ENCODE data around the gene ATG7.
"Not testable (repeated sequence)": the region's sequence is repeated elsewhere in the genome, so short reads cannot be mapped to it uniquely, and the experiment has no call there.

ATG7 gene

DNA sequence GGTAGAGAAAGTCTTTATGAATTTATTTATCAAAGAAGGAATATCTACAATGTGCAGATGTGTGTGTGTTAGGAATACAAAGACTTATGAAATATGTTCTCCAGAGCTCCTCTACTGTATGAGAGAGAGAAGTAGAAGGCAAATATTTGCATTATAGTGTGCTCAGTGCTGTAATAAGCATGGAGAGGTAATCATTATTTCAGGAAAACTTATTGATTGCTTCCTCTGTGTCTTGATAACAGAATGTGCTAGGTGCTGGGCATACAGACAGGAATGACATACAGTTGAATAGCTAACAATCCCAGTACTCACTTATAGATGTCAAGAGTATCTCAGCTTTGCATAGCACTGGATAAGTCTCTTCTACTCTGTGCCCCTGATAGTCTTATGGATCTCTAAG lies 30.2 kb downstream of the ATG7 start:
- DNase-seq, result no peak

DNA sequence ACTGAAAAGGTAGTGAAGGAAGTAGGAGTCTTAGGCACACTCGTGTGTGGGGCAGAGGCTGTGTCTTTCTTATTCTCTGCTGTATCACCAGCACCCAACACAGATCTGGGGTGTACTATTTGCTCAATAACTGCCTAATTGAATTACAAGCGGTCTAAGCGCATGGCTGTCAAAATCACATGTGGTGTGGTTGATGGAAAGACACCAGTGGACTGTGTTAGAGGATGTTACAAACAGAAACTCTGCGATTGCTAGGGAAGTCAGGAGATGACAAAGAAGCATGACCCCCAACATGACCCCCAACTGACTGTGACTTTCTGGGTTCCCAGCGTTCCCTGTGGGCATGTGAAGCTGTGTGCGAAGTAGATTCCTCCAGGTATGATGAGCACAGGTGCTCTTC lies 32.0 kb downstream of the ATG7 start:
- DNase-seq, result no peak

DNA sequence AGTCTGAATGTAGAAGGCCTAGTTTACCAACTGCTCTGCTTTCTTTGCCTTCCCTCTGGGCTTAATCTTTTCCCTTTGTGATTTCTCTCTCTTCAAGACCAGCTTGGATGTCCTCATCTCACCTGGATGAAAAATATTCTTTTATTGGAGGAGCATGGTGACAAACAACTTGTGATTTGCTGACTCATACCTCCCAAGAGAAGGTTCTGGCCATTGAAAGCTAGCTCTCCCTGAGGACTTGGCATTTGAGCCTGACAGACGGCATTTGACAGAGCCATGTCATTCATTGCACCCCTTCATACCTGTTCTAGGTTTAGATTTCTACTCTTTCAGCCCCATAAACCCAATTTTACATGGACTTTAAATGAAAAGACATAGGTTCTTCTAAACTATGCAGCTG lies 33.3 kb downstream of the ATG7 start:
- no peak for DNase-seq

DNA sequence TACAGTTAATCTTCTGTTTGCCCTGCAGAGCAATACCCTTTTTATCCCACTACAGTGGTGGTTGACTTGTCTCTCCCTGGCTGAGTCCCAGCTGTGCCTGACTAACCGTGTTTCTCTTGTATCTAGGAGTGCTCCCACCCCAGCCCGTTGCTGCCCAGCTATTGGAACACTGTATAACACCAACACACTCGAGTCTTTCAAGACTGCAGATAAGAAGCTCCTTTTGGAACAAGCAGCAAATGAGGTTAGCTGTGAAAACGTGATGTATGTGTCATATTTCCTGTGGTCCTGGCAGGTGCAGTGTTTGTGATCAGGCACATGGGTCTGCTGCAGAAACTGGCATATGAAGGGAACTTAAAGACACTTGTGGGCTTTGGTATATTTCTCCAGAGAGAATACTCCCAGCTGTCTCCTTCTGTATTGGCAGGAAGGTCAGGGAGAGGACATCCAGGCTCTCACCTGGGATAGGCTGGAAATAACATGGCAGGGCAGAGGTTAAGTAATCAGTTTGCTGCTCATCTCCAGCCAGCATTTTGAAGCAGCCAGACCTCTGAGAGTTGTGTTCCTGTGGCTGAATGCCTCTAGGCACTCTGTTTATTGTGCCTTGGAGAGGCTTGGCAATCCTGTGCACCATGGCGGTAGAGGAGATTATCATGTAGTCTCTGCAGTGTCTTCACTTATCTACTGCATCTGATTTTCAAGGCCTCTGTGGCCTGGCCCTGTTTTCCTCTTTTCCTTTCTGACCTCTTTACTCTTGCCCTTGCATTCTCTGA lies 34.8 kb downstream of the ATG7 start:
- no peak for DNase-seq

DNA sequence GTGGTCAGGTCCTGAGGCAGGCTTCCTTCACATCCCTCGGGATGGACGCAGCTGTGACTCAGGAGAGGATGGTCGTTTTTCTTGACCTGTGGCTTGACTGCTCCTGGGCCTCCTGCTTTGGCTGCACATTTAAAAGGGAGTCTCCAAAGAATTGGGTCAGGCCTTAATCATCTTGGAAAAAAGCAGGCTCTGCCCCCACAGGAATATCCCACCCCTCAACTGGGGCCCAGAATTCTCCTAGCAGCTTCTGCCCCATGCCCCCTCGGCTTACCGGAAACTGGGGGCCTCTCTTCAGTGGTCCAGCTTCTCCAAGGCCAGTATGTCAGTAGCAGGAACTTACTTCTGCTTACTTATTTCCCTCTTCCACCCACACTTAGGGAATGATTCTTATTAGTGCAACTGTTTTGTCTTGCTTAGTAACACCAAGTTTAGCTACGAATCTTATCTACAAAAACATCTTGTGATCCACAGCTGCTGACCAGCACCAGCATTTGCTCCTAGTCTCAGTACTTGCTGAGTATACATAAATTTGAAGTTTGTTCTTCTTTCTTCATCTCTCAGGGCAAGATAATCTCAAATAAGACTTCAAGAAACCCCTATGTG lies 35.7 kb downstream of the ATG7 start:
- no peak for DNase-seq

DNA sequence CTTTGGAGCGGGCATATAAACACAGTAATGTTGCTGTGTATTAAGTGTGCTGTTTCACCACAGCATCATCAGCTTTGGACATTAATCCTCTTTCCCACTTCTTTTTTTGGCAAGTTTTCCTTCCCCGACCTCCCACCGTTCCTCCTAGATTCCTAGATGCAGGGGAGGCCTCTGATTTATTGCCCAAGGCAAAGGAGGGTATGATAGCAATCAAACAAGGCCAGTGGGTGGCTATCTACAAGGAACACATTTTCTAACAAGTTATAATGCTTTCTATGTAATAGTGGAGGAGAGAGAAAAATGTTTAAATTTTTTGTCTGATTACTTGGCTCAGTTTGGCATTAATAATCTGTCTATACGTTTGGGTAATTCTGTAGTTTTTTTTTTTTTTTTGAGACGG lies 38.1 kb downstream of the ATG7 start:
- no peak for DNase-seq

DNA sequence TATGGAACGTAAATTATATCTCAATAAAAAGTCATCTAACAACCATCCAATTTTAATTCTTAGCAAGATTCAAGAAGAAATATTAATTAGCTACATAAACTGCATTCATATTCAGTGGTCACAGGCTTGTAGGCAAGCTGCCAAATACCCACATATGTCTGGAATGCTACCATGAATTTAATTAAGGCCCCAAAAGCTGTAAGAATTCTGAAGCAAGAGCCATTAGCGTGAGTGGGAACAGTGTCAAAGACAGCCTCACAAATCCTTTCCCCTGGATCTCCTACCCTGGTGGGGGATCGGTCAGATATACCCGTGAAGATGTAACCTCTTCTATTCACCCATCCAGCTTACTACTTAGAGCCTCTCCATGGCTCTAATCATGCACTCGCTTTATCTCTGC lies 40.0 kb downstream of the ATG7 start:
- no peak for DNase-seq

DNA sequence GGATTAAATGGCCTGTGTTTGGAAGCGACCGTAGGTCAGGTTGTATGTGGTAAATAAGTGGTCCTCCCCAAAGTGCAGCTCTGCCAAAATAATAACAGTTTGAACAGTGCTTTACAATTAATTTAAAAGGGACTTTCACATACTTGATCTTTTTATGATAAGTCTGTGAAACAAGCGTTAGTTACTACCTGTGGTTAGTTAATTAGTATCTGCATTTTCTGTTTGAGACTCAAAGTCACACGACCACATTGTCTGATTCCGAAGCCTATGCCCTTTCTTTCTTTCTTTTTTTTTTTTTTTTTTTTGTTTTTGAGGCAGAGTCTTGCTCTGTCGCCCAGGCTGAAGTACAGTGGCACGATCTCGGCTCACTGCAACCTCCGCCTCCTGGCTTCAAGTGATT lies 45.1 kb downstream of the ATG7 start:
- no peak for DNase-seq

DNA sequence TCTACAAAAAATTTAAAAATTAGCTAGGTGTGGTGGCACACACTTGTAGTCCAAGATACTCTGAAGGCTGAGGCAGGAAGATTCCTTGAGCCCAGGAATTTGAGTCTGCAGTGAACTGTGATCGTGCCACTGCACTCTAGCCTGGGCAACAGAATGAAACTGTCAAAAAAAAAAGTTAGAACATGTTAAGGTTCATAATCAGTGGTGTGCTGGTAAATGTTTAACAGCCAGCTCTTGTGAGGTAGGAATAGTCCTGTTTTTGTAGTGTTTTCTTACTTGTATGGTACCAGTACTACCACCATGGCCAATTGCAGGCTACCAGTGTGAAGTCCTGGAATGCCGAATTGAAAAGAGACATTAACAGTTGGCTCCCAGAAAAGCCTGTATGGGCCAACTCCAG lies 50.7 kb downstream of the ATG7 start:
- no peak for DNase-seq

DNA sequence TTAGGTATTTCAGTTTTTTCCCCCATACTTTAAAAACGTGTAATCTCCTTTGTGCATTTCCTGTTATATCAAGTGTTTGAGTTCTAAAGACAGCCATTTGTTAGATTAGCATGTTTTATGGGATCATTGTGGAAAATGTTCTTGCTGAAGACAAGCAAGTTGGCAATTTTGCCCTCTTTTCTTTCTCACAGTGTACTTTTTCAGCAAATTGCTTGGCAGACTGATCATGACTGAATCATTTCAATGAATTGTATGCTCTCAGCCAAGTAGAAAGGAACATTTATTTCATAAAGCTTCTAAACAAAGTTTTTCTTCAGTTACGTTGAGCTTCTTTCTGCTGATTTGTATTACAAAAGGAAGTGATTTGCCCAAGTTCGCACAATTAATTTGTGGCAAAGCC lies 51.6 kb downstream of the ATG7 start:
- no peak for DNase-seq

DNA sequence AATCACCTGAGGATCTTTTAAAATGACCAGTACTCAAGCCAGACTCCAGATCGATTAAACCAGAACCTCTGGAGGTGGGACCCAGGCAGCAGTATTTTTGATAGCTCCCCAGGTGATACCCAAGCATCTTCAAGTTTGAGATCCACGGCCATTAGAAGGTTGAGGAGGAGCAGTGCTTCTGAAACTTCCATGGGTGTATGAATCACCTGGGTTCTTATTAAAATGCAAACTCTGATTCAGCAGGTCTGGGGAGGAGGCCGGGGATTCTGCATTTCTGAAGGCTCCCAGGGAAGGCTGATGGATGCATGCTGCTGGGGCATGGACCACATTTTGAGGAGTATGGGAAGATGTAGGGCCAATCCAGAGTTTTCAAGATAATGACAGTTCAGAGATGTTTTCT lies 55.4 kb downstream of the ATG7 start:
- no peak for DNase-seq

DNA sequence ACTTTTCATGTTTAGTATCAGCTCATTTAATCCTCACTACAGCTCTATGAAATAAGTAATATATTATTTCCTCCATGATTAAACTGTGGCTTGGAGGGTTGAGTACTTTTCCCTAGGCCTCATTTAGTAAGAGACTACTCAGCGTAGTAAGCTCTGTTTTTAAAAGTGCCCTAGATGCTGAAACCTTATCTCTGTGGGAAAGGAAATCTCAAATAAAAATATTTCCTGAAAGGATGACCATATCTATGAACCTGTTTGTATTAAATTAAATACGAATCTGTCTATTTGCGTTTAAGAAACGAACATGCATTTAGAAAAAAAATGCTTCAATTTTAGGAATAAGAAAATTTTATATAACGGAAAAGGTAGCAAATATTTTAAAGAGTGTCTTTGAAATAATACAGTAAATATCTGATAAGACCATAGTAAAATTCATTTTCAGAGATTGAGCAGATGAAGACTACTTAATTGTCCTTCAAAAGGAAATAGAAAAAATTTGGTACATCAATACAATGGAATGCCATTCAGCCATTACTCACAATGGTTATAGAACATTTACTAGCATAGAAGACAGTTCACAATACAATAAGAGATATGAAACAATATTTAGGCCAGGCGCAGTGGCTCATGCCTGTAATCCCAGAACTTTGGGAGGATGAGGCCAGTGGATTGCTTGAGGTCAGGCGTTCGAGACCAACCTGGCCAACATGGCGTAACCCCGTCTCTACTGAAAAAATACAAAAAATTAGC lies 56.2 kb downstream of the ATG7 start:
- DNase-seq, result no peak

DNA sequence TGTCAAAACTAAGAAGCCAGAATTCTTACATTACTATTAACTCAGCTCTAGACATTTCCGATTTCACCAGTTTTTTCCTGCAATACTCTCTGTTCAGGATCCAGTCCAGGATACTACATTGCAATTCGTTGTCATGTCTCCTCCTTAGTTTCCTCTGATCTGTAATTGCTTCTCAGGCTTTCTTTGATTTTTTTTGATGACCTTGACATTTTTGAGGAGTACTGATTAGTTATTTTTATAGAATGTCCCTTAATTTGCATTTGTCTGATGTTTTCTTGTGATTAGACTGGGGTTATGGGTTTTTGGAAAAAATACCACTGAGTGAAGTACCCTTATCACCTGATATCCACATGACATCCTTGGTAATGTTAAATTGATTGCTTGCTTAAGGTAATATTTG lies 57.6 kb downstream of the ATG7 start:
- DNase-seq, result no peak

DNA sequence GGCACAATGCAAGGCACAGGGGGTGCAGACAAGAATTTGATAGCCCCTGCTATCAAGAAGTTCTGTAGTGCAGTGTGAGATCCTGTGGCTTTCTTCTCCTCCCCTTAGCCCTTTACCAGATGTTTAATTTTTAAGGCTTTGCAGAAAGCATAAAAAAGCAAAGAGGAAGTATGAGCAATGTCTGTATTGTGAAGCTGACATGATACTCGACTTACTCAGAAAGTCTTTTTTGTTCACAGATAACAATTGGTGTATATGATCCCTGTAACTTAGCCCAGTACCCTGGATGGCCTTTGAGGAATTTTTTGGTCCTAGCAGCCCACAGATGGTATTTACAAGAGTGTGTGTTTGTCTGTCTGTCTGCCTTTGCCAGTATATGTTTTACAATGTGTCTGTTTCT lies 58.9 kb downstream of the ATG7 start:
- DNase-seq, result no peak

DNA sequence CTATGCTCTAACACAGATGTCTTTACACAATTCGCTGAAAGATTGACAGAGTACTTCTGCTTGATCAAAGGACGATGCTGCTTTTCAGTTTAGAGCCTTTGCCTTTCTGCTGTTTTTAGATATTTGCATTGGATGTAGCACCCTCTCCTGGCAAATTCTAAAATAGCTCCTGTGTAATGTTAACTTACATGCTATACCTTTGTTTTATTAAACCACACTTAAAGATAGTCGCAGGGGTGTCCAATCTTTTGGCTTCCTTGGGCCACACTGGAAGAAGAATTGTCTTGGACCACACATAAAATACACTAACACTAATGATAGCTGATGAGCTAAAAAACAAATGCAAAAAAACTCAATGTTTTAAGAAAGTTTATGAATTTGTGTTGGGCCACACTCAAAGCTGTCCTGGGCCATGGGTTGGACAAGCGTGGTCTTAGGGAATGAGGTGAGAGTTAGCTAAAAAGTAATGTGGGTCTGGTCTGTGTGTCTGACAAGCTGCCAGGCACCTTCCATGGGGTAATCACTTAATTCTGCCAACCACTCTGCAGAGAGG lies 62.9 kb downstream of the ATG7 start:
- no peak for DNase-seq

DNA sequence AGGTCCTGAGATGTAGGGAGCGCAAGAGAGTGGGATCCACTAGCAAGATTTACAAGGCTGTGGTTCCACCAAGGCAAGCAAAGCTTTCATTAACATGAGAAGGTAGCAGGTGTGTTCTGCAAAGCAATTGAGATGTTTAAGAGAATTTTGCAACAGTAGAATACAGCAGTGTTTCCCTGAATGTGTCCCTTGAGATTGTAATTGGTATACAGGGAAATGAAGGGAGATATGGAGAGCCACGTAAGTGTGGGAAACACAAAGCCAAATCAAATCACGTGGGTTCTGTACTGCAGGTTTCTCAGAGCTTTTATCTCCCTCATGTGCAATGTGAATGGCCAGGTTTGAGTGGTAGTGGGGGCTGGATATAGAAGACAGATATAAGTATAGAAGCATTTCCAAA lies 67.3 kb downstream of the ATG7 start:
- DNase-seq, result no peak

DNA sequence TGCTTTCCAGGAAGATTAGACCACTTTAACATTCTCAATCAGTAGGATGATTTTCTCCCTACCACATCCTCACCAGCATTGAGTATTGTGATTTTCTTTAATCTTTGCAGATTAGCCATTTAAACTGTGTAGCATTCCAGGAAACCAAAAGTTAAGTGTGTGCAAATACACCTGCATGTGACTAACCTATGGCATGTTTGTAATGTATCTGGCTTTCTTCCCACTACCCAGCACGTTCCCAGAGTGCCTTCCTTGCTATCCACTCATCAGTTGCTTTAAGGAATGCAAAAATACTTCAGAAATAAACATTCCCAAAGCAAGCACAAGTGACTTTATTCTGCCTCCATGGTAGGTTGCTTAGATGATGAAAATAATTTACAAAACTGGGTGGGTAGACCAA lies 74.2 kb downstream of the ATG7 start:
- DNase-seq, result no peak

DNA sequence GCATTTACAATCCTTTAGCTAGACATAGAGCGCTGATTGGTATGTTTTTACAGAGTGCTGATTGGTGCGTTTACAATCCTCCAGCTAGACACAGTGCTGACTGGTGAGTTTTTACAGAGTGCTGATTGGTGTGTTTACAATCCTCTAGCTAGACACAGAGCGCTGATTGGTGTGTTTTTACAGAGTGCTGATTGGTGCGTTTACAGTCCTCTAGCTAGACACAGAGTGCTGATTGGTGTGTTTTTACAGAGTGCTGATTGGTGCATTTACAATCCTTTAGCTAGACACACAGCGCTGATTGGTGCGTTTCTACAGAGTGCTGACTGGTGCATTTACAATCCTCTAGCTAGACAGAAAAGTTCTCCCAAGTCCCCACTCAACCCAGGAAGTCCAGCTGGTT lies 76.7 kb downstream of the ATG7 start:
- DNase-seq, result not testable (repeated sequence)

DNA sequence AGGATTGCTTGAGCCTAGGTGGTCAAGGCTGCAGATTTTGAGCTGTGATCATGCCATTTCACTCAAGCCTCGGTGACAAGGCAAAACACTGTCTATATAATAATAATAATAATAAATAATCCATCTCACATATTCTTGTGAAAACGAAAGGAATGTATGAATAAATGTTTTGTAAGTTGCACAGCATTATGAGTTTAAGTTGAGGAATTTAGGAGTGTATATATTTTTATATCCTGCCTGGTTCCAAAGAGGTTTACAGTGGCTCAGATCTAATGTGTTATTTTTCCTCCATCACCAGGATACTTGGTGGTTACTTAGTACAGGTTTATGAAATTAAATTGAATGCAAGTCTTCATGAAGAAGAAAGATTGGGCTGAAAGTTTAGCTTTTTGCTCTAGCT lies 77.2 kb downstream of the ATG7 start:
- DNase-seq, result no peak

DNA sequence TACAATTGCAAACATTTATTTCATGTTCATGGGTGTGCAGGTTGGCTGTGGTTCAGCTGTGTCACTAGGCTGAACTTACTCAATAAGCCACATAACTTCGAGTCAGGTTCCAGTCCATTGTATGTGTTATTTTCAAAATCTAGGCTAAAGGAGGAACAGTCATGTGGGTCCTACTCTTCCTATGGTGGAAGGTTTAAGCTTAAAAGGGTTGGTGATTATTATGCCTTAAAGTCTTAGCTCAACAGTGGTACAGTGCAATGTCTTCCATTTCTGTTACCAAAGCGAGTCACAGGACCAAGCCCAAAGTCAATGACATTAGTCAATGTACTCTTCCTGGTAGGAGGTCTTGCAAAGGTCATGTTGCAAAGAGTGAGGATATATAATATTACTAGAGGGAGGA lies 78.2 kb downstream of the ATG7 start:
- DNase-seq, result no peak

DNA sequence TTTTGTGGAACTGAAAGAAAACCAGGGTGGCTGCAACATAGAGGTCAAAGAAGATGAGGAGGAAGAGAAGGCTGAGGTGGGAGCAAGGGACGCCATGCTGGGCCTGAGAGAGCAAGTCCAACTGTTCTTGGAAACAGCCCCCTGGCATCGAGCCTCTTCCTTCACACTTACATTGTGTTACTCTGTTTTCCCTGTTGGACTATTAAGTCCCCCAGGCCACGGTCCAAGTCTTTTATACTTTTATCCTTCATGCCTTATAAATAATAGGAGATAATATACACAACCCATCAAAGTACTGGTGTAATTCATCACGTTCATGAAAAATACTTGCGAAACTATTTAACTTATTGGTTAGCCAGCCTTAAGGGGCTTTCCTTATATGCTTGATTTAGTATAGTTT lies 79.3 kb downstream of the ATG7 start:
- no peak for DNase-seq

DNA sequence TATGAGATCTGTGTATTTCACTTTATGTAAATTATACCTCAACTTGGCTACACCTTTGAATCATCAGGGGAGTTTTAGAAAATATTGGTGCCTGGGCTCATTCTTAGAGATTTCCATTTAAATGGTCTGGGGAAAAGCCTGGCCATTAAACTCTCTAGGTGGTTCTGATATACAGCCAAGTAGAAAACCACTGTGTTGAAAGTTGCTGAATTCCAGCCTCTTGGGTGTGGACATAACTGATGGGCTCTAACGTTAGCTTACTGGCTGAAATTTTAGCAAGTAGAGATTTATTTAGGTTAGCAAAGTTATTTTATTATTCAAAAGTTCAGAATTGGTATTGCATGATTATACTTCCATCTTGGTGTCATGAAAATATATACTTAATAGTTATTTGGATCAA lies 84.1 kb downstream of the ATG7 start:
- DNase-seq, result no peak

DNA sequence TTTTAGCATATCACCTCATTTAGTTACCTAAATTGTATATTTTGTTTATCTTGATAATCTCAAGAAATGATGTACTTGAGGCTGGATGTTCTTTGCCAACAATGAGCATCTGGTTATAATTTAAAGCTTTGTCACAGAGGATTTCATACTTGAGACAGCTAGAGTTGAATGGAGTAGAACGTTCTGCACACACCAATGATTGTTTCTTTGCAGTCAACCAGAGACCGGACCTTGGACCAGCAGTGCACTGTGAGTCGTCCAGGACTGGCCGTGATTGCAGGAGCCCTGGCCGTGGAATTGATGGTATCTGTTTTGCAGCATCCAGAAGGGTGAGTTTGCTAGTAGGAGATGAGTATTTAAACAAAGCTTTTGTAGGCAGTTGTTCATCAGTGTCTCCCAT lies 90.4 kb downstream of the ATG7 start:
- DNase-seq, result no peak

DNA sequence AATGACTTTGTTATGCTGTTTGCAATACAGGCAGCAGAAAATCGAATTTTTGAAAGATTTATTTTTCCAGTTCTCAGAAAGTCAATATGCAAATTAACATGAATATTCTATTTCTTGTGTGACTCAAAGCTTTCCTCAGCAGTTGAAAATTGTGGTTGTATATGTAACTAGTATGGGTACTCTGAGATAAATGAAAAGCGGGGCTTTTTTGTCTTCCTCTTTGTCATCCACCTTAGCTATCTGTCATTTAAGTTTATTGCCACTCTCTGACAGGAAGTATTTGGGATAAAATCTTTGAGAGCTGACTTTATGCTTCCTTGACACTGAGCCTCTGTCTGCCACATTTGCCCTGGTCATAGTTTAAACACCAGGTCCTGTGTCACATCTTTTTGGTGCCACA lies 91.5 kb downstream of the ATG7 start:
- no peak for DNase-seq

Measured in NCI-H1436 treated with DMSO at 0.1 percent for 48 hours (cell line).